HT1080 (cell line): ENCODE data around the gene POLR3A. TPM values are rescaled to one million over a fixed set of nuclear protein-coding genes. Genes with fewer than 3 reads are reported as not detected.
"Not testable (repeated sequence)": the region's sequence is repeated elsewhere in the genome, so short reads cannot be mapped to it uniquely, and the experiment has no call there.

Experiments used
- DNase-seq: peaks from one replicate; pipeline ENCODE4 v3.0.0-alpha.2; 2015; ENCODE audit warnings: low read depth
- total RNA-seq: library from RNA; depleted of rRNA; stranded (reverse); fragments of >200 nt; shearing (Covaris generic); gene quantifications from 2 replicates; pipeline ENCODE4 v1.2.3, GENCODE V29; 2014

Gene POLR3A
- total RNA-seq, 1 experiment from 2014 or later, result 12.0 TPM

DNA sequence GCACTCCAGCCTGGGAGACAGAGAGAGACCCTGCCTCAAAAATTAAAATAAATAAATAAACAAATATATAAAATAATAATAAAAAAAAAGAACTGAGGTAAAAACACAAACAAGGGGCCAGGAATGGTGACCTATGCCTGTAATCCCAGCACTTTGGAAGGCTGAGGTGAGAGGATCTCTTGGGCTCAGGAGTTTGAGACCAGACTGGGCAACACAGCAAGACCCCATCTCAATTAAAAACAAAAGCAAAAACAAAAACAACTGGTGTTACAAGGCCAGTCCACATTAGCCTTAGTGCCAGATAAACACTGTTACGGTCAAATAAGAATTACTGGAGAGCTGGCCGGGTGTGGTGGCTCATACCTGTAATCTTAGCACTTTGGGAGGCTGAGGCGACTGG is 5.6 kb downstream of the POLR3A start:
- no peak for DNase-seq

- DNase-seq, result no peak
These were observed 8.1 kb downstream of the POLR3A start for GRCh38 chr10:78021201-78021600.

DNA sequence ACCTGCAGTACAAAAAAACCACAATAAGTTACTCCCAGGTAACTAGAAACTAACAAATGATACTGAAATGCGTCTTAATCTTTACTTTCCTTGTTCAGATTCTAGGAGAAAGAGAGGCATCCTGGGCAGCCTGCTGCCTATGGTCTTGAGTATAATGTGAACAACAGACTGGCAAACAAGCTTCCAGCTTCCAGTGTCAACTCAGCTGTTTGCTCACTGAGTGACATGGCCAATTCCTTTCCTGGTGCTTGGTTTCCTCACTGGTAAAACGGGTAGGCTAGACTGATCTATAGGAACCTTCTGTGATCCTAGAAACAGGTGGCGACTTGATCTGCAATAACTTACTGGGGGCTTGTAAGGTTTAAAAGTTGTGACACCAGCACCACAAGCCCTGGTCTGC is 10.1 kb downstream of the POLR3A start:
- DNase-seq, result no peak

DNA sequence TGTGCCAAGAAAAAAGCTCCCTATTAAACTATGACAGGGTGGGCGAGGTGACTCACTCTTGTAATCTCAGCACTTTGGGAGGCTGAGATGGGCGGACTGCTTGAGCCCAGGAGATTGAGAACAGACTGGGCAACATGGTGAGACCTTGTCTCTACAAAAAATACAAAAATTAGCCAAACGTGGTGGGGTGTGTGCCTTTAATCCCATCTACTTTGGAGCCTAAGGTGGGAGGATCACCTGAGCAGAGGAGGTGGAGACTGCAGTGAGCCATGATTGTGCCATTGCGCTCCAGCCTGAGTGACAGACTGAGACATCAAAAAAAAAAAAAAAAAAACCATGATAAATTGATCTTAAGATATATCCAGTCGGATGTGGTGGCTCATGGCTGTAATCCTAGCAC is 11.5 kb downstream of the POLR3A start:
- no peak for DNase-seq

DNA sequence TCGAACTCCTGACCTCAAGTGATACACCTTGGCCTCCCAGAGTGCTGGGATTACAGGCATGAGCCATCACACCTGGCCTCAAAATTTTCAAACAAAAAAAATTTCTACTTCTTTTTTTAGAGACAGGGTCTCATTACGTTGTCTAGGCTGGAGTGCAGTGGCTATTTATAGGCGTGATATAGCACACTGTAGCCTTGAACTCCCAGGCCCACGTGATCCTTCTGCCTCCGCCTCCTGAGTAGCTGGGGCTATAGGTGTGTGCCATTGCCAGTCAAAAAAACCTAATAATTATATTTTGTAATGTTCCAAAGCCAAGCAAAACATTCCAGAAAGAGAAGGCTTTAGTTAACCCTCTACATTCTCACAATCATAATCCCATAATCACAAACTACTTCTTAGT is 13.8 kb downstream of the POLR3A start:
- DNase-seq, result no peak

DNA sequence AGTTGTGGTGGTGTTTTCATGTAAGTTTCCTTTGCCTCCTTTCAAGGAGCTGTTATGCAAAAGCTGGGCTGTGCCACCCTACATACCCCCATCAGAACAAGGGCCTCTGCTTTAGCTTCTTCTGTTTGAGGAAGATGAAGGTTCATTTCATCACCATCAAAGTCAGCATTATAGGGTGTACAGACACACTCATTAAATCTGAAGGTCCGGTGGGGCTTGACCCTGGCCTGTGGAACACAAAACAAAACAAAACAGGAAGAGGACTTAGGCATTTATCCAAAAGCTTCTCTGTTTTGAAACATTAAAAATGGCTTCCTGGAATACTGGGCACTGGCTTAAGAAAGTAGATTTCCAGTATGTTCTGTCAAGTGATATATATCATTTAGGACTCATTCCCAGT is 15.8 kb downstream of the POLR3A start:
- no peak for DNase-seq

- no peak for DNase-seq
These were observed 18.2 kb downstream of the POLR3A start for GRCh38 chr10:78011065-78011464.

- no peak for DNase-seq
These were observed 19.0 kb downstream of the POLR3A start for GRCh38 chr10:78010278-78010677.

DNA sequence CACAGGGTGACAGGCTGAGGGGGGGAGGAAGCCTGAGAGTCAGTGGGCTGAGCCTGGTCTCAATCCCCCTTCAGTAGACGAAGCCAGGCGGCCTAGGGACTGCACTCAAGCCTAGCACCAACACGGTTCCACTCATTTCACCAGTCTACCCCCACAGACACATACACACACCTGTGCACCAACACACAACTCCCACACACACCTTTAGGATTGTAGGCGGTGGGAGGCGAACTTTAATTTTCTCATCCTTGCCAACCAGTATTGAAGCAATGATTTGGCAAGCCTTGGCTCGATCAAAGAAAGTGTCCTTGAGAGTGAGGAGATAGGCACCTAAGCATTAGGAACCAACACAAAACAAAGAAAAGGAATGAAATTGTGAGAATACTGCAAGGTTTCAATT is 19.7 kb downstream of the POLR3A start:
- DNase-seq, result no peak

- no peak for DNase-seq
These were observed 22.1 kb downstream of the POLR3A start for GRCh38 chr10:78007172-78007571.

DNA sequence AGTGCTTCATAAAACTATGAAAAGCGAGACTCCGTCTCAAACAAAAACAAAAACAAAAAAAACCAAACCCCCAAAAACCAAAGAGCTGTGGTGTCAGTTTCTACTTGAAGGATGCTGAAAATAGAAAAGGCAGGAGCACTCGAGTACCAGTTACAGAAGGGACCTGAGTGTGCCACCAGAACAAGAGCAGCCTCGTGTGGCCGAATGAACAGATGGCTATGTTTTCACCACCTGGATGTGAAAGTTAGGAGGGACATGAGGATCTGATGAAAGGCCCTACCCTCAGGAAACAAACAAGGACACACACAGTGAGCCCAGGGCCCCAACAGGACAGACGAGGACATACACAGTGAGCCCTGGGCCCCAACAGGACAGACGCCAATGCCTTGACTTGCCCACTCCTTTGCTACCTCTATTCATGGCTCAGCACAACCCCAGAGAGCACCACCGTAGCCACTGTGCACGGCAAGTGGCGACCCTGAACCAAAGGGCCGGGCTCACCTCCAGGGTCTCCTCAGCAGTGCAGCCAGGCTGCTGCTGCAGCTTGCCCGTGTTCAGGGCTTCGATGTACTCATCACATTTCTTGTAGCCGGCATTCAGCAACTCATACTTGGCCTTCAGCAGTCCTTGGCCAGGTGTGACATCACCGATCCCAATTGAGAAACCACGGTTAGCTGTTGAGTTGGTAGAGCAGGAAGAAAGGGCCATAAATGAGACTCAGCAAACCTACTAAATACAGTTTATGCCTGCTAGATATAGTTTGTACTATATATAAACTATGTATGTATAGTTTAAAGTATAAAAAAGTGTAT is 24.9 kb downstream of the POLR3A start:
- no peak for DNase-seq

DNA sequence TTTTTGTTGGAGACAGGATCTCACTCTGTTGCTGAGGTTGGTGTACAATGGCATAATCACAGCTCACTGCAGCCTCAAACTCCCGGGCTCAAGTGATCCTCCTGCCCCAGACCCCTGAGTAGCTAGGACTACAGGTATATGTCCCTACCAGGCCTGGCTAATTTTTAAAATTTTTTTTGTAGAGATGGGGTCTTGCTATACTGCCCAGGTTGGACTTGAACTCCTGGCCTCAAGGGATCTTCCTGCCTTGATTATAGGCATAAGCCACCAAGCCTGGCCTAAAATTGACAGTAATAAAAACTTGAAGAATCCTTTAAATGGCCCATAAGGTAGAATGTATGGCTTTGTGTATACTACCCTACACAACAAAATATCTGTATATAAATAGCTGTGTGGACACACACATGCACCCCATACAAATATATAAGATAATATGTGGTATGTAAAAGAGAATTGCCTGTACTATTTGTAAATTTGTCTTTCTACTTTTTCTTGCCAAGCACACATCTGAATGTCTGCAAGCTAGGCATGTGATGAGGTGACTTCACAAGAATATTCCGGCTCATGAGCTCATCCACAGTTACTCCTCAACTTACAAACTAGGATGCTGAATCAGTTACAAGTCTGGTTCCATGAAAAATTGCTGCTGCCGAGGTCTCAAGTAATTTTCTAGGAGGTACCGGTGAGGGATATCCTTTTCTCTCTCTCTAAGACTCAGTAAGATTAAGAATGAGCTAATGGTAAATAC is 26.6 kb downstream of the POLR3A start:
- no peak for DNase-seq

- no peak for DNase-seq
These were observed 28.3 kb downstream of the POLR3A start for GRCh38 chr10:78000956-78001472.

DNA sequence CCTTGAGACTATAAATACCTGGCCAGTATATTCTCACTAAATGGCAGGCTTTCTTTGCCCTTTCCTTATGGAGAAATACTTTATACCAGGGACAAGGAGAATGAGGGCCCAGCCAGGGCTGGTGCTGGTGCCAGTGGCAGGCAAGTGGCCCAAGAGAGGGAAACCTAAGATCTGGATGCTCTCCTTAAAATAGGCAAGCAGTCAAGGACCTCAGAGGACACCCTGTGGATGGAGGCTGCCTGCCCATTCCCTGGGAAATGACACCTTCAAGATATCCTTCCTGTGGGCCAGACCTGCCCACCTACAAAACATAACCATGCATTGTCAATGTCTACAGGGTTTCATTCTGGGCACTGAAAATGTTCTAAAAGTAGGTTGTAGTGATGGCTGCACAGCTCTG is 29.1 kb downstream of the POLR3A start:
- DNase-seq, result no peak

- not testable (repeated sequence) for DNase-seq
These were observed 30.5 kb downstream of the POLR3A start for GRCh38 chr10:77998780-77999179.

- DNase-seq, result no peak
These were observed 35.7 kb downstream of the POLR3A start for GRCh38 chr10:77993620-77994019.

- no peak for DNase-seq
These were observed 40.1 kb downstream of the POLR3A start for GRCh38 chr10:77989081-77989724.

DNA sequence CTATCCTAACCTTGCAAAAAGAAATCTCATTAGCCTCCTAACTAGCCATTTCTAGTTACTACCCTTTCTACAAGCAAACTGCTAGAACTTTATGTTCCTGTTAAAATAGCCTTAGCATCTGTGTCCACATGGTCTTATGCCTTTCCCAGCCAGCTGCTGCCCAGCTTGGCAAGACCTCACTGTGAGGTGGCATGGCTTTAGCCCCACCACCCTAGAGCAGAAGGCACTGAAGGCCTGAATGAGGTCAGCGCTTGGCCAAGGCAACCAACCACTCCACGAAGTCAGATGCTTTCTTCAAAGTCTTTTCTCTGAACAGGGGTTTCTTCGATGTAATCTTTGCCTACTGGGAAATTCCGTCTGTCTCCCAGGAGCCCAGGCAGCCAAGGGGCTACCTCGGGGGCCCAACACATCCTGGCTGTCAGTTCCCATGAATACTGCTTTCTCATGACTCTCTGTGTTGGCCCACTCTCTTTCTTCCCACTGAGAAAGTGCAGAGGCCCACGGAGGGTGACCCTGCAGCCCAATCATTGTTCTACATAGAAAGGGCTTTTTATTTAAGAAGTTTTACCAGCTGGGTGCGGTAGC is 41.6 kb downstream of the POLR3A start:
- DNase-seq, result no peak

GRCh38 chr10:77984986-77985385 is 44.3 kb downstream of the POLR3A start:
- no peak for DNase-seq

DNA sequence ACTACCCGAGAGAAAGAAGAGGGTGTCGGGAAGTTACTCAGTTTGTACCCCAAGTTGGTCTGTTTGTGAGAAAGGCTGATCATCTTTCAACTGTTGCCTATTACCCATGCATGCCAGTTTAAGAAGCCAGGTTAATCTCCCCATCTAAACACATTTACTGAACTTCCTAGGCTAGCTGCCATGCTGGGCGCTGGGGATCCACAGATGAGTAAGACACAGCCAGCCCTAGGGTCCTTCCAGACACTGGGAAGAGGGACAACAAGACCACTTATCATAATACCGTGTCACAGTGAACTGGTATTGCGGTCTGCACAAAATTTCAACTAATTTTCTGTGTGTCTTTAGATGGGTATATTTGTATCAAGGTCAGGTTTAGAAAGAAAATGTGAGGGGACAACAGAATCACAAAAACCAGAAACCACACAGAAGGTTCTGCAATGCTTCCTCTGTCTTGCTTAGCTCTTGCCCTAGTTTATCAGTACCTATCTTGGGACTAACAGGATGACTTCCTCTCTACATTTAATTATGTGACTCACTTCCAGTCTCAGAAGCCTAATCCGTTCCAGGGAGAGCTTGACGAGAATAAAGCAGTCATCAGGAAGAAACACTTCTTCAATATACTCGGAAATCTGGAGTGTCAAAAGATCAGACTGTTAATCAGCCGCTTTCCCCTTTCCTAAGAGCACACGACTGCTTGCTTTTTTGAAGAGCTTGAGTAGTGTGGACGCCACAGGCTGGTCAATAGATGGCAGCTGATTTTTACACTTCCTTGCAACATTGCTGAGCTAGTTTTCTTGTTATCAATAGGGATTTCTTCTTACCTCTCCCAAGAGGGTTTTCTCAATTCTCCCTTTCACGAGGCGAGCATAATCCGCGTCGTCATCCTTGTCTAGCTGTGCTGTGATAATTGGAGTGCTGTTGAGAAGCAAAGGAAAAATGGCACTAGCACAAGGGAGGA is 45.7 kb downstream of the POLR3A start:
- DNase-seq, result peak; percentile 84

DNA sequence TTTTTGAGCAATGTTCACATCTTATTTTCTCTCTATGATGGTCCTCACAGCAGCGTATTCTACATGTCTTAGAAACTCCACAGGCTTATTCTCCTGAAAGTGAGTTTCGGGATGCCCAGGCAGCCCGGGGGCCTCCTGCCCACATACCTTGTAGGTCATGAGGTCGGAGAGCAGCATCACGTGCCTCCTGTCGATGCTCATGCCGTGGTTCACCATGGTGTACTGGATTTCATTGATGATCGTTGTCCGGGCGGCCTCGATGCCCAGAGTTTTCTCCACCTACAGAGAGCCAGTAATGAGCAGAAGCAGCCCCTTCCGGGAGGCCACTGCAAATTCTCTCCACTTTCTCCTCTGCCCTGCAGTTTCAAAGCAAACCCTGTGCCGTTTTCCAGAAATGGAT is 48.0 kb downstream of the POLR3A start:
- no peak for DNase-seq
